SH-SY5Y (cell line): ENCODE data around the gene PES1.

Experiments used
- GATA2 ChIP-seq: IDR thresholded peaks from 2 replicates; pipeline ENCODE4 v1.6.1; 2011; ENCODE audit warnings: mild to moderate bottlenecking, low read depth, low read length
- GATA3 ChIP-seq: IDR thresholded peaks from 2 replicates; pipeline ENCODE4 v1.6.1; 2011; ENCODE audit warnings: low read depth, mild to moderate bottlenecking, low read length, moderate library complexity

The PES1 gene

GRCh38 chr22:30553971-30554370 lies 37.7 kb downstream of the PES1 start:
- TF ChIP-seq GATA2 = no peak
- no peak for TF ChIP-seq GATA3

DNA sequence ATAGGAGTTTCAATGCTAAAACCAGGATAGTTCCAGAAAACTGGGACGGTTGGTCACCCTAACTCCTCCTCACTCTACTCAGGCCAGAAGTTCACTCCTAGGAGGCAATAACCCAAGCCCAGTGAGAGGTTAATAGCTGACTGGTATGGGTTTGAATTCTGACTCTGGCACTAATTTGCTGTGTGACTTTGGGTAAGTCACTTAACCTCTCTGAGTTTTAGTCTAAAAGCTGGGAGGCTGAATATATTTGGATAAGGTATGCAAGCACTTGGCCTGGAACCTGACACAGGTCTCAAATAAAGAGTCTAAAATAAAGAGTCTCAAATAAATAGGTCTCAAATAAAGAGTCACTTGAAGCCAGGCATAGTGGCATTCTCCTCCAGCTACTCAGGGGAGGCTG lies 39.0 kb downstream of the PES1 start:
- TF ChIP-seq GATA3 (no peak), GATA2 (no peak)

GRCh38 chr22:30547188-30547587 lies 44.5 kb downstream of the PES1 start:
- no peak for TF ChIP-seq GATA3
- TF ChIP-seq GATA2 = no peak

GRCh38 chr22:30546616-30547015 lies 45.1 kb downstream of the PES1 start, which contains the start of gene SEC14L6:
TSS of gene SEC14L6 (minus strand) at chr22:30546741. CDS start at chr22:30546682, 59 bp downstream.
- TF ChIP-seq GATA2 (no peak), GATA3 (no peak)

- TF ChIP-seq GATA2 (no peak), GATA3 (no peak)
These were observed 48.9 kb downstream of the PES1 start for GRCh38 chr22:30542811-30543188.

- no peak for TF ChIP-seq GATA3
- TF ChIP-seq GATA2 = no peak
These were observed 49.5 kb downstream of the PES1 start for GRCh38 chr22:30541961-30542810.

- TF ChIP-seq GATA3 (no peak), GATA2 (no peak)
These were observed 52.3 kb downstream of the PES1 start for GRCh38 chr22:30539368-30539767.

DNA sequence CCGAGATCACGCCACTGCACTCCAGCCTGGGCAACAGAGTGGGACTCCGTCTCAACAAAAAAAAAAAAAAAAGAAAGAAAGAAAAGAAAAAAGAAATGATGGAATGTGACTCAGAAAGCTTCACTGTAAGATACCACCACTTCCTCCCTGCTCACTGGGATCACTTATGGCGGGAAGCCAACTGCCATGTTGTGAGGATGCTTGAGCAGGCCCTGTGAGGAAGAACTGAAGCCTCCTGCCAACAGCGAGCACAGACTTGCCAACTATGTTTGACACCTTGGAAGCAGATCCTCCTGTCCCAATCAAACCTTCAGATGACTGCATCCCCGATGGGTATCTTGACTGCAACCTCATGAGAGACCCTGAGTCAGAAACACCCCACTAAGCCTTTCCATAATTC lies 53.4 kb downstream of the PES1 start:
- TF ChIP-seq GATA3 = no peak
- TF ChIP-seq GATA2 = no peak

DNA sequence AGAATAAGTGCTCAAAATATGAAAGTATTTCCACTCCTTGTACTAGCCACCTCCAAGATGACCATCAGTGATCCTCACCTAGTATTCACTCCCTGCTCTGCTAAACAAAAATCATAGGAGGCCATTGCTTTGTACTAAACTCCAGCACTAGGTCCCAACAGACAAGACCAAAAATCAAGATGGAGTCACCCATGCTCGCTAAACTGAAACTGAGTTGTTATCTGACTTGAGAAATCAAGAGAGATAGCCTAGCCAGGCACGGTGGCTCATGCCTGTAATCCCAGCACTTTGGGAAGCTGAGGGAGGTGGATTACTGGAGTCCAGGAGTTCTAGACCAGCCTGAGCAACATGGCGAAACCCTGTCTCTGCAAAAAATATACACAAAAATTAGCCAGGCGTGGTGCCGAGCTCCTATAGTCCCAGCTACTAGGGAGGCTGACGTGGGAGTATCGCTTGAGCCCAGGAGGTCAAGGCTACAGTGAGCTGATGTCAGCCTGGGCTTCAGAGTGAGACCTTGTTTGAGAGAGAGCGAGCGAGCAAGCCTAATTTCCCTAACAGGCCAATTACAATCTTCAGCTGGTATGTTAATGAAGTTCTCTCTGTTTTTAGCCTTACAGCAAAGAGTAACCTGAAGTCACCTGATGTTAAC lies 54.5 kb downstream of the PES1 start:
- TF ChIP-seq GATA2 (no peak), GATA3 (no peak)

DNA sequence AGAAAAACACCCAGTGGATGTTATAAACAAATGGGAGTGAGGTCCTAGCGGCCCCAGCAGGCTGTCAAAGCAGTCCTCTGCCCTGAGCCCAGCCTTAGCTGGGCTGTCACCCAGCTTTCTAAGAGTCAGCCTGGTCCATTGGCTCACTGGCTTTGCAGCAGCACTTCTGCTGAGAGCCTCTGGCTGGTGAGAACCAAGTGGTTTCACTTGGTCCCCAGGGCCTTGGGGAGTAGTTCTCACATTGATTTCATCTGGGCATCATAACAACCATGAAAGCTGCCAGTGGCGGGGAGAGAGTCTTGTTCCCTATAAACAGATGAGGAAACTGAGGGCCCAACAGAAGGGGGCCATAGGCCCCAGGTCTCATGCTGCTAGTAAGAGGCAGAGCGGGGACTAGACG lies 56.5 kb downstream of the PES1 start:
- TF ChIP-seq GATA2 = no peak
- TF ChIP-seq GATA3 = no peak

DNA sequence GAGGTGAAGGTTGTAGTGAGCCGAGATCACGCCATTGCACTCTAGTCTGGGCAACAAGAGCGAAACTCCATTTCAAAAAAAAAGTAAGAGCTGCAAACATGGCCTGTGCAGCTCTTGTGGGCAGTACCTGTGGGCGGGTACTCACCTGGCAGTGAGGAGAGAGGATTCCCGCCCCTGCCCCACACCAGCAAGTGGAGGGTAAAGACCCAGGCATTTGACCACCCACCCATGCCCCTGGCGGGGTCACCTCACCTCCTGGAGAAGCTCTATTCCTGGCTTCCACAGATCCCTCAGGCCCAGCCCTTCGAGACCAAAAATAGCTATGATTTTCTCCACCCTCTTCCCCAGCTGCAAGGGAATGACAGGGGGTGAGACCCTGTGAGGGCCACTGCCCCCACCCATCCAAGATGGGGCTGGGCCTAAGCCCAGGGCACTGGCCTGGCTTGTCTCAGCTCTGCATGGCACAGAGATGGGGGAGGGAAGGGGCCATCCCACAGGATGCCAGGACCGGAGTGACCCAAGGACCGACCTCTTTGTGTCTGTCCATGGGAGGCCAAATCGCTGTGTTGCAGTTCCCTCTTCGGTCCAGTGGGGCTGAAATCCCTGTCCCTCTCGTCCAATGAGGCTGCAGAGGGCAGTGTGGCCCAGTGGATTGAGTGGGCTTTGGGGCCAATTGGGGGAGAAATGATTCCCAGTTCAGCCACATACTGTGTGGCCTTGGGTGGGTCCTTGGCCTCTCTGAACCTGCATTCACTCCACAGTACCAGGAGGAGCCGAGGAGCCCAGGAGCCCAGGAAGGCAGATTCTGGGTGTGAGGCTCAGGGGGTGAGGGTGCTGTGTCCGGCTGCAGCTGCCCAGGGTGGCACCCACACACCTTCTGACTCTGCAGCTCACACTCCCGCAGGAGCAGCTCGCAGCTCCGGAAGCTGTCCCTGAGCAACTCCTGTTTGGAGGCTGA lies 59.8 kb downstream of the PES1 start:
- TF ChIP-seq GATA3 (no peak), GATA2 (no peak)

GRCh38 chr22:30526656-30527055 lies 65.1 kb downstream of the PES1 start:
- TF ChIP-seq GATA2 (no peak), GATA3 (no peak)
